Measurements from ENCODE around the gene KDM4C. TPM values are rescaled to one million over a fixed set of nuclear protein-coding genes. Genes with fewer than 3 reads are reported as not detected.

Gene KDM4C
- total RNA-seq, 2 experiments from 2014 or later = 51.5 to 60.3 TPM

- Histone ChIP-seq H3K9me3 (ENCODE audit: low read length) (no peaks in the 10 kb centered on the region), H2AFZ (ENCODE audit: low read length) (no peak overlapping the region), H3K4me2 (ENCODE audit: low read length) (no peak overlapping the region), H3K27ac (ENCODE audit: low read depth, low read length, poor library complexity, severe bottlenecking) (no peak overlapping the region), H3K36me3 (ENCODE audit: insufficient read depth, low read length) (peaks cover 19% of the 10 kb centered on the region; the same call in 1 of the 2 replicates), H3K79me2 (ENCODE audit: insufficient read depth, low read depth, low read length) (no peaks in the 10 kb centered on the region), H4K20me1 (ENCODE audit: insufficient read depth, low read length) (no peaks in the 10 kb centered on the region), H3K4me1 (ENCODE audit: insufficient read depth, low read length, poor library complexity, severe bottlenecking) (no peaks in the 10 kb centered on the region), H3K4me3 (ENCODE audit: low read depth, low read length, poor library complexity, severe bottlenecking) (no peak overlapping the region), H3K9me2 (ENCODE audit: insufficient read depth, low read length) (no peaks in the 10 kb centered on the region)
- intact Hi-C loops (cut with micrococcal nuclease; ENCODE audit: unreplicated experiment) = no loop called here
- no peak for TF ChIP-seq CTCF (conservative IDR thresholded peaks at IDR 0.05; ENCODE audit: low read length)
- TF ChIP-seq EZH2phosphoT487 (IDR thresholded peaks at IDR 0.05; ENCODE audit: borderline replicate concordance, low read depth, low read length) = no peak
- DNase-seq (ENCODE audit: low spot score) = no peak
- ChIA-PET CTCF (ENCODE audit: unreplicated experiment) (interaction anchor here (0.6 kb wide), 1 partner anchor 31 kb away, joined by 3 read pairs; no protein-coding TSS in a partner anchor), POLR2A (interaction anchor here (1.7 kb wide), 1 partner anchor 18 kb away, joined by 4 read pairs; no protein-coding TSS in a partner anchor)
- BruUV-seq (replicated peaks) = no TSS peak
Measured at GRCh38 chr9:7079051-7079450, 321.3 kb downstream of the KDM4C start.

- ChIA-PET POLR2A (interaction anchor here (0.5 kb wide), 1 partner anchor 116 kb away, joined by 4 read pairs; no protein-coding TSS in a partner anchor), CTCF (ENCODE audit: unreplicated experiment) (no interaction called here)
Measured at GRCh38 chr9:7081065-7081600, 323.4 kb downstream of the KDM4C start.

More at GRCh38 chr9:7081065-7081600, 323.4 kb downstream of the KDM4C start:
- Histone ChIP-seq H4K20me1 (ENCODE audit: insufficient read depth, low read length) (no peaks in the 10 kb centered on the region), H3K79me2 (ENCODE audit: insufficient read depth, low read depth, low read length) (no peaks in the 10 kb centered on the region), H3K9me2 (ENCODE audit: insufficient read depth, low read length) (no peaks in the 10 kb centered on the region), H3K9me3 (ENCODE audit: low read length) (no peaks in the 10 kb centered on the region), H3K4me1 (ENCODE audit: insufficient read depth, low read length, poor library complexity, severe bottlenecking) (no peaks in the 10 kb centered on the region), H3K4me2 (ENCODE audit: low read length) (no peak overlapping the region), H3K27ac (ENCODE audit: low read depth, low read length, poor library complexity, severe bottlenecking) (no peak overlapping the region), H3K36me3 (ENCODE audit: insufficient read depth, low read length) (peaks cover 19% of the 10 kb centered on the region; the same call in 1 of the 2 replicates), H3K4me3 (ENCODE audit: low read depth, low read length, poor library complexity, severe bottlenecking) (no peak overlapping the region), H2AFZ (ENCODE audit: low read length) (no peak overlapping the region)
- TF ChIP-seq EZH2phosphoT487 (IDR thresholded peaks at IDR 0.05; ENCODE audit: borderline replicate concordance, low read depth, low read length) = no peak
- no peak for TF ChIP-seq CTCF (conservative IDR thresholded peaks at IDR 0.05; ENCODE audit: low read length)
- DNase-seq (ENCODE audit: low spot score) = no peak
- BruUV-seq (replicated peaks) = no TSS peak
- intact Hi-C loops (cut with micrococcal nuclease; ENCODE audit: unreplicated experiment) = no loop called here
